Fibroblast of the aortic adventitia (primary cell): ENCODE data around the gene COL4A4. TPM values are rescaled to one million over a fixed set of nuclear protein-coding genes. Genes with fewer than 3 reads are reported as not detected.
A peak's percentile ranks its signal among the peaks of the same experiment; 100 is the strongest.

ENCODE experiments used
- DNase-seq: peaks from one replicate; pipeline ENCODE4 v3.0.0-alpha.2; 2010; ENCODE audit warnings: low read depth
- H3K4me3 ChIP-seq: 2 replicates; pipeline ENCODE4 v1.5.1; 2011; ENCODE audit warnings: low read depth, mild to moderate bottlenecking, control low read depth, low read length, moderate library complexity
- total RNA-seq: library from RNA; depleted of rRNA; stranded (reverse); fragments of >200 nt; gene quantifications from 2 replicates; pipeline ENCODE4 v1.2.3, GENCODE V29; 2012; ENCODE audit warnings: low replicate concordance
- TF ChIP-seq, protein P1 (sequence below): IDR thresholded peaks from 2 replicates; pipeline ENCODE4 v1.5.1; 2011; ENCODE audit warnings: mild to moderate bottlenecking, low read length, control low read depth, inconsistent platforms; ENCODE audit not compliant: insufficient read depth

COL4A4 gene
- total RNA-seq, 1 donor, result 2.6 TPM

DNA sequence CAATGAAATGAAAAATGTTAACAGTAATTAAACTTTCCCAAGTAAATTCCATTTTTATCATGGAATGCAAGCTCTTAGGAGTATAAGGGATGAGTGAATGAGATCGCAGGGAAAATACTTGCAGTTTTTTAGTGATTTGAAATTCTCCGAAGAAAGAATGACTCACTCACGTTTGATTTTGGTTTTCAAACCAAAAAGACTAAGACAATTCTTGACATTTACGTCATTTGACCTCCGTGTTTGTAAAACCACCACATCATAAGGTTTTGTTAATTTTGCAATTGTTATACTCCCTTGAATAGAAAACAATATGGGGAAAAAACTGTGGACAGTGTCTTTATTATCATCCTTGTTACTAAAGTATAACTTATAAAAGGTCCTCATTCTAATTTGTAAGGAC lies 29.4 kb downstream of the COL4A4 start:
- TF ChIP-seq, protein P1, sequence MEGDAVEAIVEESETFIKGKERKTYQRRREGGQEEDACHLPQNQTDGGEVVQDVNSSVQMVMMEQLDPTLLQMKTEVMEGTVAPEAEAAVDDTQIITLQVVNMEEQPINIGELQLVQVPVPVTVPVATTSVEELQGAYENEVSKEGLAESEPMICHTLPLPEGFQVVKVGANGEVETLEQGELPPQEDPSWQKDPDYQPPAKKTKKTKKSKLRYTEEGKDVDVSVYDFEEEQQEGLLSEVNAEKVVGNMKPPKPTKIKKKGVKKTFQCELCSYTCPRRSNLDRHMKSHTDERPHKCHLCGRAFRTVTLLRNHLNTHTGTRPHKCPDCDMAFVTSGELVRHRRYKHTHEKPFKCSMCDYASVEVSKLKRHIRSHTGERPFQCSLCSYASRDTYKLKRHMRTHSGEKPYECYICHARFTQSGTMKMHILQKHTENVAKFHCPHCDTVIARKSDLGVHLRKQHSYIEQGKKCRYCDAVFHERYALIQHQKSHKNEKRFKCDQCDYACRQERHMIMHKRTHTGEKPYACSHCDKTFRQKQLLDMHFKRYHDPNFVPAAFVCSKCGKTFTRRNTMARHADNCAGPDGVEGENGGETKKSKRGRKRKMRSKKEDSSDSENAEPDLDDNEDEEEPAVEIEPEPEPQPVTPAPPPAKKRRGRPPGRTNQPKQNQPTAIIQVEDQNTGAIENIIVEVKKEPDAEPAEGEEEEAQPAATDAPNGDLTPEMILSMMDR, result no peak
- DNase-seq, result peak; percentile 33
- H3K4me3 ChIP-seq, result no peak overlapping the region

DNA sequence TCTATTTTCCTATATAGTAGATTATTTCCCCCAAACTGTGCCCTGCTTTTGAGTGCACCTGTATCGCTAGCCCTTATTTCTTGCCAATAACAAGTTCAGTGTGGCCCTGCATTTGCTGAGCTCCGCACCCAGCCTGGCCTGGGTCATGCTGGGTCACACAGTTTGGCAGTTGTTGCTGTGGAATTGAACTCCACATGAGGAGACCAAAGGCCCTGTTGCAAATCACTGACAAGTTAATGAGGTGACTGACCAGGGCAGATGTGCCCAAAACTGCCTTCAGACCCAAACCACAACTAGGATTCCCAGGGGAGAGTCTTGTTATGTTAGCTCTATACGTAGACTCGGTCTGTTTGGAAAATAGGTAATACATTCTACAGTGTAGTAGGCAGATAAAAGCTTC lies 31.0 kb downstream of the COL4A4 start:
- H3K4me3 ChIP-seq, result no peak overlapping the region
- no peak for DNase-seq
- TF ChIP-seq, protein P1, result no peak

DNA sequence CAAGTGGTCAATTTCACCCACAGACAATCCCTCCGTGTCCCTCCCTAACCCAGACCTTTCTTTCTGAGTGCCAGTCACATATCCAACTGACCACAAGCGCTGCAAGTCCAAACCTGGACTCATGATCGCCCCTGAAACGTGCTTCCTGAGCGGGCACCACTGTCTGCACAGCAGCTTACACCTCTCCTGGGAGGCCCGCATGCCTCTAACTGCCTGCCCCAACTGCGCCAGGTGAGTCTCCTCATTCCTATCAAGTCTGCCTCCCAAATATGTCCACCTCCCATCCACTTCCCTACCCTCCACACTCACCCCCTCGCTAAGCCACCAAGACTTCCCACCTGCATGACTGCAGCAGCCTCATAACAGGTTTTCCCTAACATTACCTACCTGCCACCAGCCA lies 33.4 kb downstream of the COL4A4 start:
- TF ChIP-seq, protein P1, result no peak
- no peak overlapping the region for H3K4me3 ChIP-seq
- no peak for DNase-seq

DNA sequence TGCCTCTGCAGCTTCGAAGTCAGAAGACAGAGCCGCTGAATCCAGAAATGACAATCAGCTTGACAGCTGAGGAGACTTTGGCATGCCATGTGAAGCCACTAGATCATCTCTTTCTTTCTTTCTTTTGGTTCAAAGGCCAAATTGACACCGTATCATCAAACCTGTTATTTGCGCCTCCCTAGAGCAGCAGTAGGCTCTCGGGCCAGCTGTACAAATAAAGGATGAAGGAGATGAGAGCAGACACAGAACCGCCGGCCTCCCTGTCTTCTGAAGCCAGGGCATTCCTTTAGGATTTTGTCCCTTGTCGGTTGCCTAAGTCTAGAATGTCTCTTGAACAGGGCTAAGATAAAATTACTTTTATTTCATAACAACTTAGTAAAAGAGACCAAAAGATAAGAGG lies 36.8 kb downstream of the COL4A4 start:
- TF ChIP-seq, protein P1, result no peak
- no peak for DNase-seq
- H3K4me3 ChIP-seq, result no peak overlapping the region

DNA sequence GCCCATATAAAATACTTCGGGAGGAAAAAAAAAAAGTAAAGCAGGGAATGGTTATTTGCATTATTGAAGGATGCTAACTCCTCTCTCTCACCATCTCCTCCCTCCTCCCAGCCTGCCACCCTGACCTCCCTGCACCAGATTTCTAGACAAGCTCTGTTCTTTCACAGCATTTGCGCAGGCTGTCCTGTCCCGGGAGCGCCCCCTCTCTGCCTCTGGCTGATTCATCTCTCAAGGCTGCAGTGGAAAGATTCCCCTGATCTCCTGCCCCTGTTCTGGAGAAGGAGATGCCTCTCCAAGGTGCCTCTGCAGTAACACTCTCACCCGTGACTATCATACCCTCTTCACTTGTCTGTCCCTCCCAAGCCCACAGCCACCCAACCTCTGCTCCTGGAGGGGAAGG lies 38.5 kb downstream of the COL4A4 start:
- TF ChIP-seq, protein P1, result no peak
- no peak for DNase-seq
- H3K4me3 ChIP-seq, result no peak overlapping the region

DNA sequence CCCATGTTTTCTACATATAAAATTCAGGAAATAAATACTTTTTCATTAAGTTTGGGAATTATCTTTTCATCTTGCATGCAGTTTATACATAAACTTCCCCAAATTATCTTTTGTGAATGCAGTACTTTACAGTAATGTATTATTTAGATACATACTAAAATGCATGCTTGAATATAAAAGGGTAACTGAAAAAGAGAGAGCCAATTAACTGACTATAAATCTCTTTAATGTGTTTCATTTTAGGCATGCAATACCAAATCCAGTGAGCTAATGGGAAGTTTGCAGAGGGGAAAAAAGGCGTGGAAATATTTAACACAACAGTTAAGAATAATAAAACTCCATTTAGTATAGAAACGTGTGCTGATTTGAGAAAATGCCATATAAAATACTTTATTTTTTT lies 39.2 kb downstream of the COL4A4 start:
- no peak overlapping the region for H3K4me3 ChIP-seq
- TF ChIP-seq, protein P1, result no peak
- no peak for DNase-seq

DNA sequence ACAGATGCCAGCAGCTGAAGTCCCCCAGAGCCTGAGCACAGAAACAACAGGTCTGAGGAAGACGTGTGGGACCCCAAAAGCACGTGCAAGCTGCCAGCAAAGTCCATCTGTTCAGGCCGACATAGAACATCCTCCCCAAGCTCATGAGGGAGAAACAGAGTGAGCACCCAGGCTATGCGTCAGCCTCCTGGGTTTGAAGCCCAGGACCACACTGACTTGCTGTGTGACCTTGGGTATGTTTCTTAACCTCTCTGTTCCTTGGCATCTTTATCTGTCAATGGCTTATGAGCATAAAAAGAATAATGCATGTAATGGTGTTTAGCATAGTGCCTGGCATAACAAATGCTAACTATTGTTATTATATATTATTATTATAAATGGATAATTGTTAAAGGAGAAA lies 40.3 kb downstream of the COL4A4 start:
- TF ChIP-seq, protein P1, result no peak

More for the DNA sequence above, 40.3 kb downstream of the COL4A4 start:
- H3K4me3 ChIP-seq, result no peak overlapping the region
- no peak for DNase-seq
